ENCODE data around the gene C1S.

DNA sequence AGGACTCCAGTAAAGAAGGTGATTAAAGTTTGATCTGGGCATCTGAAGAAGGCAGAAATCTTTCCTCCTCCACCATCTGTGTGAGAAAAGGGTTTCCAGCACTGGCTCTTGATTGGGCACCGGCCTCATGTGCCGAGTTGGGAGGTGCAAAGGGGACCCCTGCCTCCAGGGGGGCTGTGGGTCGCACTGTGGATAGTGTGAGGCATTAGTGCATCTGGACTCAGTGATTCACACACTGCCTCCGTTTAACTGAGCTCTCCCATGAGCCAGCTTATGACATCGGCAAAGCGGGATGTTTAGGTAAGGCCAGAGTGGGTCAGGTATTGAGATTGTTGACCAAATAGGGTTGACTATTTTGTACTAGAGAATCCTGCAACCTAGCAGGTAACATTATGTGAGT, 8.9 kb downstream of the C1S start:
- TF ChIP-seq POLR2A (IDR thresholded peaks at IDR 0.05; ENCODE audit: low read depth, low read length) = no peak
- TF ChIP-seq PAX5 (IDR thresholded peaks at IDR 0.05; ENCODE audit: insufficient read depth, low read length, severe bottlenecking) = no peak
- no peak for TF ChIP-seq POLR2AphosphoS5 (IDR thresholded peaks at IDR 0.05; ENCODE audit: low read depth, low read length)
- TF ChIP-seq TAF1 (IDR thresholded peaks at IDR 0.05; ENCODE audit: low read depth, low read length) = no peak
- no peak for TF ChIP-seq SPI1 (IDR thresholded peaks at IDR 0.05; ENCODE audit: low read depth, low read length)

Data from GM12891 (cell line).